Body of pancreas (tissue), 4 donors: Measurements from ENCODE around the gene PSME4. TPM values are rescaled to one million over a fixed set of nuclear protein-coding genes. Genes with fewer than 3 reads are reported as not detected.
A peak's percentile ranks its signal among the peaks of the same experiment; 100 is the strongest.
"Not testable (repeated sequence)": the region's sequence is repeated elsewhere in the genome, so short reads cannot be mapped to it uniquely, and the experiment has no call there.

Experiments
- ATAC-seq: fragments of 150-250 bp; one replicate; pipeline ENCODE4 v1.9.1; 2016
- DNase-seq, 4 donors: peaks; one replicate each; pipeline ENCODE4 v3.0.0-alpha.2; 2019
- H3K27ac ChIP-seq, 4 donors: fragments of 200-600 bp; sonication (generic); 1 replicate in 3 of 4; 2 replicates in 1 of 4; pipeline versions ENCODE4 v1.5.1 to v1.6.1; 2016 to 2019; ENCODE audit warnings: mild to moderate bottlenecking in 1 of 4, mixed read lengths in 1 of 4, moderate library complexity in 1 of 4
- H3K27me3 ChIP-seq, 2 donors: fragments of 200-600 bp; sonication (generic); one replicate each; pipeline ENCODE4 v1.6.0; 2016; ENCODE audit warnings: mild to moderate bottlenecking in 1 of 2
- H3K36me3 ChIP-seq, 2 donors: fragments of 200-600 bp; sonication (generic); replicated peaks in 1 of 2; 2 replicates each; pipeline ENCODE4 v1.5.1; 2016; ENCODE audit warnings: low read depth in 2 of 2; ENCODE audit not compliant: insufficient read depth in 1 of 2
- H3K4me1 ChIP-seq: fragments of 200-600 bp; sonication (generic); one replicate; pipeline ENCODE4 v1.6.0; 2016
- H3K4me3 ChIP-seq, 2 donors: fragments of 200-600 bp; sonication (generic); 1 replicate in 1 of 2; 2 replicates in 1 of 2; pipeline ENCODE4 v1.5.1; 2016 to 2019
- H3K9me3 ChIP-seq, 3 donors: fragments of 200-600 bp; sonication (generic); 1 replicate in 2 of 3; 2 replicates in 1 of 3; pipeline ENCODE4 v1.5.1; 2016
- CTCF ChIP-seq, 7 experiments: fragments of 450-650 bp in 4 of 7; fragments of 200-600 bp in 3 of 7; sonication (generic) in 3 of 7; IDR thresholded peaks; one replicate each; pipeline ENCODE4 v1.5.1; 2016 to 2019; ENCODE audit warnings: antibody characterized with exemption in 7 of 7
- POLR2A ChIP-seq, 3 donors: fragments of 450-650 bp; IDR thresholded peaks; one replicate each; pipeline ENCODE4 v1.6.1; 2016; ENCODE audit warnings: antibody characterized with exemption in 3 of 3, mild to moderate bottlenecking in 2 of 3
- WGBS, 2 donors: methylation state at CpG; one replicate each; pipeline ENCODE4 v1.1.5; 2017; 5-methylcytosine and 5-hydroxymethylcytosine counted together
- intact Hi-C: fragments of 100-400 bp; cut with DNase I; formaldehyde crosslinking; loops from one replicate; pipeline ENCODE4 v1.15.1; 2023
- total RNA-seq, 2 donors: library from RNA; depleted of rRNA; stranded (reverse); fragments of >200 nt; gene quantifications; one replicate each; pipeline ENCODE4 v1.1.0, GENCODE V29; 2016

Gene PSME4
- total RNA-seq, 2 donors from 2014 or later: 19.1 to 28.0 TPM

GRCh38 chr2:53964257-53964952, 6.4 kb downstream of the PSME4 start:
- no peak for TF ChIP-seq POLR2A (IDR thresholded peaks at IDR 0.05)
- intact Hi-C loops: no loop called here
- Histone ChIP-seq H3K36me3 (no peaks in the 10 kb centered on the region), H3K4me3 (no peak overlapping the region), H3K9me3 (no peaks in the 10 kb centered on the region), H3K27me3 (no peaks in the 10 kb centered on the region), H3K4me1 (peaks cover 70% of the 10 kb centered on the region), H3K27ac (no peak overlapping the region)
- DNase-seq (no peak), ATAC-seq (no peak)
- WGBS, 2 donors: 9 to 18% methylated on average over 2 of the region's 2 CpGs

- Histone ChIP-seq H3K27ac (peak overlapping the region in 2 of 4 donors; percentile 17 to 50), H3K4me1 (peaks cover 46% of the 10 kb centered on the region)
- H3K9me3 ChIP-seq, intact Hi-C loops, H3K27me3 ChIP-seq, H3K4me3 ChIP-seq, ATAC-seq, H3K36me3 ChIP-seq, DNase-seq: not testable (repeated sequence)
- WGBS, 2 donors: 66% methylated on average over 10 of the region's 10 CpGs
Observed at GRCh38 chr2:53961478-53962216, 9.1 kb downstream of the PSME4 start.

- no peak for ATAC-seq
- no peaks in the 10 kb centered on the region for H3K27me3 ChIP-seq
- no peak overlapping the region for H3K4me3 ChIP-seq
- DNase-seq: no peak
- intact Hi-C loops: no loop called here
- WGBS, 2 donors: 58% methylated on average over 4 of the region's 4 CpGs
- H3K9me3 ChIP-seq: no peaks in the 10 kb centered on the region
- no peaks in the 10 kb centered on the region for H3K36me3 ChIP-seq
- no peak overlapping the region for H3K27ac ChIP-seq
- TF ChIP-seq CTCF (IDR thresholded peaks at IDR 0.05): no peak
- TF ChIP-seq POLR2A (IDR thresholded peaks at IDR 0.05): no peak
- H3K4me1 ChIP-seq: peaks cover 42% of the 10 kb centered on the region
Observed at GRCh38 chr2:53960476-53960875, 10.3 kb downstream of the PSME4 start.

- no peaks in the 10 kb centered on the region for H3K9me3 ChIP-seq
- H3K27me3 ChIP-seq: no peaks in the 10 kb centered on the region
- 83 to 85% methylated on average over 2 of the region's 2 CpGs for WGBS, 2 donors
- H3K4me1 ChIP-seq: peaks cover 33% of the 10 kb centered on the region
- no peak for ATAC-seq
- intact Hi-C loops: no loop called here
- no peak for DNase-seq
- H3K36me3 ChIP-seq: no peaks in the 10 kb centered on the region
- no peak for TF ChIP-seq CTCF (IDR thresholded peaks at IDR 0.05)
- TF ChIP-seq POLR2A (IDR thresholded peaks at IDR 0.05): no peak
- H3K4me3 ChIP-seq: no peak overlapping the region
- no peak overlapping the region for H3K27ac ChIP-seq
Observed at GRCh38 chr2:53958443-53958842, 12.3 kb downstream of the PSME4 start.

GRCh38 chr2:53952519-53952918, 18.3 kb downstream of the PSME4 start:
- Histone ChIP-seq H3K4me3 (no peak overlapping the region), H3K36me3 (no peaks in the 10 kb centered on the region), H3K27ac (no peak overlapping the region), H3K9me3 (no peaks in the 10 kb centered on the region), H3K4me1 (peaks cover 3% of the 10 kb centered on the region), H3K27me3 (no peaks in the 10 kb centered on the region)
- no peak for ATAC-seq
- 87 to 100% methylated on average over 3 to 4 of the region's 4 CpGs for WGBS, 2 donors
- TF ChIP-seq CTCF (IDR thresholded peaks at IDR 0.05) (no peak), POLR2A (IDR thresholded peaks at IDR 0.05) (no peak)
- no peak for DNase-seq
- intact Hi-C loops: no loop called here
